H7 (cell line): ENCODE measurements around the gene DHX35. TPM values are rescaled to one million over a fixed set of nuclear protein-coding genes. Genes with fewer than 3 reads are reported as not detected.
"Not testable (repeated sequence)": the region's sequence is repeated elsewhere in the genome, so short reads cannot be mapped to it uniquely, and the experiment has no call there.

Source experiments
- DNase-seq: peaks from one replicate; pipeline ENCODE4 v3.0.0; 2012
- H3K27me3 ChIP-seq: 2 replicates; pipeline ENCODE4 v1.6.0; 2011; ENCODE audit warnings: mild to moderate bottlenecking, low read length; ENCODE audit not compliant: control insufficient read depth, insufficient read depth
- H3K36me3 ChIP-seq: replicated peaks from 2 replicates; pipeline ENCODE4 v1.5.1; 2011; ENCODE audit warnings: low read length; ENCODE audit not compliant: control insufficient read depth, insufficient read depth
- H3K4me3 ChIP-seq: 2 replicates; pipeline ENCODE4 v1.5.1; 2011; ENCODE audit warnings: low read depth, mild to moderate bottlenecking, control low read depth, low read length, moderate library complexity; ENCODE audit not compliant: insufficient read depth
- total RNA-seq: library from RNA; depleted of rRNA; stranded (reverse); fragments of >200 nt; shearing (Covaris generic); gene quantifications from 2 replicates; pipeline ENCODE4 v1.2.3, GENCODE V29; 2014

DHX35 gene
- total RNA-seq, 1 experiment from 2014 or later = 26.1 TPM

- Histone ChIP-seq H3K27me3 (no peaks in the 10 kb centered on the region), H3K36me3 (peaks cover 23% of the 10 kb centered on the region), H3K4me3 (no peak overlapping the region)
- no peak for DNase-seq
Measured at GRCh38 chr20:38953630-38954340, 8.4 kb upstream of the DHX35 start.

GRCh38 chr20:38957235-38957876 is 4.8 kb upstream of the DHX35 start:
- Histone ChIP-seq H3K36me3 (peaks cover 3% of the 10 kb centered on the region), H3K4me3 (no peak overlapping the region), H3K27me3 (no peaks in the 10 kb centered on the region)
- no peak for DNase-seq

- no peak for DNase-seq
Measured at GRCh38 chr20:38957915-38958485, 4.1 kb upstream of the DHX35 start.

GRCh38 chr20:38960187-38960687 is 1.9 kb upstream of the DHX35 start:
- not testable (repeated sequence) for DNase-seq, H3K4me3 ChIP-seq, H3K36me3 ChIP-seq, H3K27me3 ChIP-seq

More at GRCh38 chr20:38957915-38958485, 4.1 kb upstream of the DHX35 start:
- Histone ChIP-seq H3K36me3 (peaks cover 1% of the 10 kb centered on the region; the same call in 1 of the 2 replicates), H3K4me3 (no peak overlapping the region), H3K27me3 (no peaks in the 10 kb centered on the region)

- no peaks in the 10 kb centered on the region for H3K27me3 ChIP-seq
- no peaks in the 10 kb centered on the region; the same call in 1 of the 2 replicates for H3K36me3 ChIP-seq
- peak overlapping the region; percentile 99 for H3K4me3 ChIP-seq
- peak; percentile 59 for DNase-seq
Measured at GRCh38 chr20:38961530-38962043, 557 bp upstream of the DHX35 start.

- Histone ChIP-seq H3K27me3 (no peaks in the 10 kb centered on the region), H3K4me3 (peak overlapping the region; percentile 99), H3K36me3 (no peaks in the 10 kb centered on the region; the same call in 1 of the 2 replicates)
- DNase-seq = no peak
Measured at GRCh38 chr20:38962928-38963401, 821 bp downstream of the DHX35 start.

GRCh38 chr20:38963745-38964144 is 1.6 kb downstream of the DHX35 start:
- no peak for DNase-seq
- no peak overlapping the region for H3K4me3 ChIP-seq

GRCh38 chr20:38965264-38965663 is 3.1 kb downstream of the DHX35 start:
- no peak for DNase-seq
- Histone ChIP-seq H3K27me3 (no peaks in the 10 kb centered on the region), H3K4me3 (no peak overlapping the region), H3K36me3 (peaks cover 8% of the 10 kb centered on the region)

More at GRCh38 chr20:38963745-38964144, 1.6 kb downstream of the DHX35 start:
- H3K27me3 ChIP-seq = no peaks in the 10 kb centered on the region
- no peaks in the 10 kb centered on the region; the same call in 1 of the 2 replicates for H3K36me3 ChIP-seq

- Histone ChIP-seq H3K36me3 (peaks cover 15% of the 10 kb centered on the region), H3K4me3 (no peak overlapping the region), H3K27me3 (no peaks in the 10 kb centered on the region)
- DNase-seq = no peak
Measured at GRCh38 chr20:38968090-38968489, 5.9 kb downstream of the DHX35 start.

GRCh38 chr20:38969708-38970107 is 7.6 kb downstream of the DHX35 start:
- Histone ChIP-seq H3K36me3 (peaks cover 17% of the 10 kb centered on the region), H3K4me3 (no peak overlapping the region), H3K27me3 (no peaks in the 10 kb centered on the region)
- no peak for DNase-seq

GRCh38 chr20:38970302-38970701 is 8.2 kb downstream of the DHX35 start:
- Histone ChIP-seq H3K36me3 (peaks cover 18% of the 10 kb centered on the region), H3K27me3 (no peaks in the 10 kb centered on the region), H3K4me3 (no peak overlapping the region)
- DNase-seq = no peak

GRCh38 chr20:38973107-38973506 is 11.0 kb downstream of the DHX35 start:
- H3K36me3 ChIP-seq = peaks cover 18% of the 10 kb centered on the region
- H3K4me3 ChIP-seq = no peak overlapping the region
- no peak for DNase-seq
- no peaks in the 10 kb centered on the region for H3K27me3 ChIP-seq

GRCh38 chr20:38973645-38974044 is 11.5 kb downstream of the DHX35 start:
- Histone ChIP-seq H3K27me3 (no peaks in the 10 kb centered on the region), H3K36me3 (peaks cover 18% of the 10 kb centered on the region), H3K4me3 (no peak overlapping the region)
- no peak for DNase-seq

GRCh38 chr20:38975539-38976120 is 13.5 kb downstream of the DHX35 start:
- H3K36me3 ChIP-seq = peaks cover 8% of the 10 kb centered on the region
- no peak overlapping the region for H3K4me3 ChIP-seq
- DNase-seq = no peak

More at GRCh38 chr20:38975539-38976120, 13.5 kb downstream of the DHX35 start:
- no peaks in the 10 kb centered on the region for H3K27me3 ChIP-seq
